NCI-H69 (cell line): ENCODE results near the gene CACNA1E.
A peak's percentile ranks its signal among the peaks of the same experiment; 100 is the strongest.

Experiments used
- DNase-seq: peaks from one replicate; lab custom pipeline; 2025; lab: John Stamatoyannopoulos, UW

The CACNA1E gene

DNA sequence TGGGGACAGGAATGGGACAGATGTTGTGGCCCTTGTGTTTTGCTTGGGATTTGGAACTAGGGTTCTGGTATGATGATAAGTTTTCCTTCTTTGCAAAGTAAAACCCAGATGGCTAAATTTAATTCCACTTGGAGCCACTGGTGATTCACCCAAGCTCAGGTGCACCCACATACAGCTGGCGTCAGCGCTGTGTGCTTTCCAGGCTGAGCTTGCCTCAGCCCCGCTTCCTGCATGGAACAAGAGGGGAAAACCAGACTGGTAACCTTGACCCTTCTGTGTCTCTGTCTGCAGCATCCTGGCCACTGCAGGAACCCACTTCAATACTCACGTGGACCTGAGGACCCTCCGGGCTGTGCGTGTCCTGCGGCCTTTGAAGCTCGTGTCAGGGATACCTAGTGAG lies 94.2 kb downstream of the CACNA1E start:
- no peak for DNase-seq

DNA sequence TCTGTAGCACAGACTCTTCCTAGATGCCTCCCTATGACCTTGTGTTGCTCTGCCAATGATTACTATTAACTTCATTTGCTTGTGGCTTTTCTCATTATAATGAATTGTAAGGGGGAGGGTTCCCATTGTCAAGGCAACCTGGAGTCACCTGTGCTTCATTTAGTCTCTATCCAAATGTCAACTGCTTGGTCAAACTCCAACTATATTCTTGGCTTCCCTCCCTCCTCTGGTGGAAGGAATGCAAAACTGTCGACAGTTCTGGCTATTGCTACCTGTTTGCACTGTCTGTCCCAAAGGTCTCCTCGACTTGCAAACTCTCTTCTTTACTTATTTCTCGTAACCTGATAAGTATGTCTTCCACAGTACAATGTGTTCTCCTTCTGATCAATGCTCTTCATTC lies 100.3 kb downstream of the CACNA1E start:
- peak; percentile 35 for DNase-seq

DNA sequence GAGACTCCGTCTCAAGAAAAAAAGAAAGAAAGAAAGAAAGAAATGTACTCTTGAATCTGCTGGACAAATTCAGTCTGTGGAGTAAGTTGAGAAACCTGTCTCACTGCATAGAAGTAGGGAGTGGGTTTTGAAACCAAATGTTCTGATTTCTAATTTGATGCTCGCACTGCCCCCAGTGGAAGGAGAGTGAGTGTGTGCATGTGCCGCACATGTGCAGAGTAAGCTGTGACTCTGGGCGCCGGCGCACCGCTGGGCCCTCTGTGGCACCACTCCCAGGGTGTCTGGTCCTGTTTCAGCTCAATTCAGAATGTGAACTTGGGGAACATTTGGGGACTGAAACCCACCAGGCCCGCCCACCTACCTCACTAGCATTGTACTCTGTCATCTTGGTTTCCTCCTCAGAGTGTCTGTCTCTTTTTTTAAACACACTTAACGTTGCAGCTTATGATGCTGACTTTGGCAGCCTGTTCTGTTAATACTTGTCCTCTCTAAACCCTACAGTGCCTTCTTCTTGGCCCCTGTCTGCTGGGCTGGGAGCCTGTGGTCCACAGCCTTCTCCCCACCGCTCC lies 104.6 kb downstream of the CACNA1E start:
- peak; percentile 36 for DNase-seq

DNA sequence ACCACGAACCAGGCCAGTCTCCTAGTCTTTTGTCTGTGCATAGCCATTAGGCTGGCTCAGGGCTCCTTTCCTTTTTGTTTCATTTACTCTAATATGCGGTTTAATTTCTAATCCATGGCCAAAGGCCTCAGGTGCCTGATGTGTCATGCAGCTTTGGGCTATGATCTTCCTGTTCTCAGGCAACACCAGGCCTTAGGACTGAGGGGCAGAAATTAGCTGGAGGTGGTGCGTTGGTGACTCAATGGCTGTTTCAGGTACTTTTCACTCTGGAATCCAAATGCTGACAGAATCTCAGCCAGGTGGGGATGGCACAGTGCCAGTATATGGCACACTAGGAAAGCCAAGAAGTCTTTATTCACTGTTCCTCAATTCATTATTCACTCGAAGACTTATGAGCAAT lies 105.3 kb downstream of the CACNA1E start:
- peak; percentile 26 for DNase-seq

DNA sequence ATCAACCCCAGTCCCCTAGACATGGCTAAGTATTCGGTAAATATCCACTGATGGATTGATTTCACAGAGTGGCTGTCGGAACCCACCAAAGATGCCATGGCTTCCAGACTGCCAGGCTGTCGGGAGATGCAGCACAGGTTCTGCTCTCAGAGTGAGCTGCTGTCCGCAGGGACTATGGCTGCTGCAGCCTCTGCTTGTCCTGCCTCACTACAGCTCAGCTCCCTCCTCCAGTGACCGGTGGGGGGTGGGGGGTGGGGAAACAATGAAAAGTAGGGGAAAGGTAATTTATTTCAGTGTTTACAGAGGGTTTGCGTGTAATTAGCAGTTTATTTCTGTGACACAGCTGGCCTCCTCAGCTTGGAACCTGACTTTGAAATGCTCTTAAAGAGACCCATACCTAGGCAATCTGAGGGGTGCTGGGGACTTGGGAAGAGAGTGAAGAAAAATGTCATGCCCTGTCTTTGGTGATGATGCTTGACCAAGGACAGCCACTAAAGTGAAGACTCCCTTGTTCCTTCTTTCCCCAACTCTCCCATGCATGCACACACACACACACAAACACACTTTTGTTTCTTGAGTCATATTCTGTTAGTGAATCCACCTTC lies 109.0 kb downstream of the CACNA1E start:
- peak; percentile 96 for DNase-seq

DNA sequence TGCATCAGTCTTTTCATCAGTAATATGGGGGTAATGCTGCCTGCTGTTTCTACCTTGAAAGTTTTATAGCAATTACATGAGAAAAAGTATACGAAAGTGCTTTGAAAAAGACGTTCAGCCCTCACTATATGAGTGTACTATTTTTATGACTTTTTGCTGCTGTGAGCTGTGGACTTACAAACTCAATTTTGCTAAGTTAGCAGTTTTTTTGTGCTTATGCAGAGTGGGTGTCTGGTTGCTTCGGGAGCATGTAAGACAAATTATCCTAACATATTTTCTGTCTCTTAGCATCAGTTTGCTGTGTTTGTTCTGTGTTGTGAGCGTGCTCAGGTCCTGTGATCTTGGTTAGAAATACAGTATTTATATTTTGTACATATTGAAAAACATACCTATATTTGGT lies 109.7 kb downstream of the CACNA1E start:
- no peak for DNase-seq

DNA sequence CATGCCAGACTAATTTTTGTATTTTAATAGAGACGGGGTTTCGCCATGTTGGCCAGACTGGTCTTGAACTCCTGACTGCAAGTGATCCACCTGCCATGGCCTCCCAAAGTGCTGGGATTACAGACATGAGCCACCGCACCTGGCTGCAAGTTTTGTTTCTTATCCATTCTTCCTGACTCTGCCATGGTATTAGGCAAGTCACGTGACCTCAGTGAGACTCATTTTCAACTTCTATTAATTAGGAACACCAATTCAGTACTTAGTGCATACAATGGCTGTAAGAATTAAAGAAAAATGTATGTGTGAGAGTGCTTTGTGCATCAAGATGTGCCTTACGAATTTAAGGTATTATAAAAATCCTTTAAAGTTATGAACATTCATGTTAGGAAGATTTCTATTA lies 111.2 kb downstream of the CACNA1E start:
- DNase-seq = no peak

DNA sequence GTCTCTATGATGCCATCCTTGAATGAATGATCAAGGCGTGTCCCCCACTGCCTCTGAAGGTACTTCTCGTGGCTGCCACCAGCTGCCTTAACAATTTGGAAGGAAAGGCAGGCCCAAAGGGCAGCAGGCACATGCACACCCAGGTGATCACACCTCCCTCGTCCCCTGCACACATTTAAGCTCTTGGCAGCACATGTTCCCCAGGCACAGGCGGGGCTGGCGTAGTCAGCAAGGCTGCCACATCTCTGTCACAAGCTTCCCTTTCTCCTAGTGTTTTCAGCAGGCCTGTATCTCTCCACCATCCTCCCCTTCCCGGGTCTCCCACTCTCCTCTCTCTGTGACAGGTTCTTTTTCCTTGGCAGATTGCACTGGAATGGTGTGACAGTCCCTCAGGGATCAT lies 111.9 kb downstream of the CACNA1E start:
- no peak for DNase-seq

DNA sequence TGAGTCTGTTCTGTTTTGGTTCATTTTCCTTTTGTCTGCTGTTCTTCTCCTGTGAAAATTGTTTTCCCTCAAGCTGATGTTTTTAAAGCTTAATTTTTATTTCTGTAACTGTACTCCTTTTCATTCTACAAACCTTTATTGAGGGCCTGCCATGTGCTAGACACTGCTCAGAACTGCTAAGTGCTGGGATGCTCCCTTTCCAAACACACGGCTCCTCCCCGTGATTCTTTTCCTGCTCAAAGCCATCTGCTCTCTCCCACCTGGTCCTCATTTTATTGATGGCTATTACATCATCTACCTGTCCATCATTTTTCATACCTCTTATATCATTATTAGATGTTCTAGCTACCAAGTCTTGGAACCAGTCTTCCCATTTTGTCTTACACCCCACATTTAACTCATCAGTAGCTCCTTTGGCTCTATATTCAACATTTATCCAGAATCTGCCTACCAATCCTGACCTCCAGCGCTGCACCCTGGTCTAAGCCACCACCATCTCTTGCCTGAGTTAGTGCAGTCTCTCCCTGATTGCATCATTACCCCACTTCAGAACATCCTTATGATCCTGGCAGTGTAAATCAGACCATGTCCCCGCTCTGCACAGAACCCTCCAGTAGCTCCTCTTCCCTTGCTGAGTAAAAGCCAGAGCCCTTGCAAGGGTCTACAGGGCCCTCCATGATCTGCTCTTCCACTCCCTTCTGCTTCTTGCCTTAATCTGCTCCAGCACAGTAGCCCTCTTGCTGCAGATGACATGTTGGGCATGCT lies 118.1 kb downstream of the CACNA1E start:
- DNase-seq = peak; percentile 66

DNA sequence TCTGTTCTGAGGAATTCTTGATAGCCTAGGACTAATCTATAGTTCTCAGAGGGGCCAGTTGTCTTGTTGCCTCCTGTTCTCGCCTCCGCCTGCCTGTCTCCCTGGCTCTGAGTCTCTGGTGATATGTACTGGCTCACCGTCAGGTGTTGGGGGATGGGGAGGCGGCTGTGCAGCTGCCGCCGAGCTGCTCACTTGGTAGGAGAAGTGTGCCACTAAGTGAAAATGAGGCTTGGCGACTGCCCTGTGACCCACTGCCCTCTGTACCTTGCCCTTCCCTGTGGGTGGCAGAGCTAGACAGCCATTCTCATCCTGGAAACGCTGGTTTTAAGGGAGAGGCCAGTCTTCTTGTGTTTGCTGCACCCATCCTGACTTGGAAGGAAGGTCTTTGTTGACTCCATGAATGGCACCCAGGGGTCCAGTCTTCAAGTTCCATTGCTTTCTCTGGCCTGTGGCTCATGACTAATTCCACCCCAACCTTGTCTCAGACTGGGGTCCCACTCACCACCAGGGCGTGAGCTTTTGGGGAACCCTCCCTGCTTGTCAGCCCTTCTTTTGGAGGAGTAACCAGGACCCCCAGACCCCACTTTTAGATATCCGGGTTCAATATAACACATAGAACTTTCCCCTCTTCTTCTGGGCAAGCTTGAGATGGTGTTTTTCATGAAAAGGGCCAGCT lies 120.6 kb downstream of the CACNA1E start:
- no peak for DNase-seq

DNA sequence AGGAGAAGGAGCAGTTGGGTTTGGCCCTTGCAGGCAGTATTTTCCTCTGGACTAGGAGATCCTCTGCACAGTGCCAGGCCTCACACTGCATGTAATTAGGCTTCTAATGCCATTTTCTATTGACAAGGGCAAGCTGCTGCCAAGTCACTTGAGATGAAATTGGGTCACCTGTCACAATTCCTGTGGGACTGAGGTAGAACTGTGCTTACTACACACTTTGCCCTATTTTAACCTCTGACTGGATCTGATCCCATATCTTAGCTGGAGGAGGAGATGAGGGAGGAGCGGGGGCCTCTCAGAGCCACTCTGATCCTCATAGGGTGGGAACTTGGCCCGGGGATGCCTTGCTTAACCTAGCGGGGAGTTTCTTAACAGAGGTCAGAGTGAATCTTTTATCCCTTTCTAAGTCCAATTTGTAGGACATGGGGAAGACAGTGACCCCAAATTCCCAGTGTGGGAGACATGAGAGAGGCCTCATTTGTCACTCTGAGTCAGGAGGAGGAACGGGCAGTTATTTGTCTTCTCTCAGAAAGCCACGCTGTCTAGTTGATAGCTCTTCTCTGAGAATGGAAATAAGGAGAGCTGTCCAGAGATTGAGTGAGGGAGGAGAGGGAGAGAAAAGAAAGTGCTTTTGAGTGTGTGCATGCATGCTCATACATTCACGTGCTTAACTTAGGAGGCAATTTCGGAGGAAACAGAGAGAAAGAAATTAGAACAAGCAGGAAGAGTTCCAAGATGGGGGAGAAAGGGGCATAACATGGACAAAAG lies 121.3 kb downstream of the CACNA1E start:
- peak; percentile 68 for DNase-seq

DNA sequence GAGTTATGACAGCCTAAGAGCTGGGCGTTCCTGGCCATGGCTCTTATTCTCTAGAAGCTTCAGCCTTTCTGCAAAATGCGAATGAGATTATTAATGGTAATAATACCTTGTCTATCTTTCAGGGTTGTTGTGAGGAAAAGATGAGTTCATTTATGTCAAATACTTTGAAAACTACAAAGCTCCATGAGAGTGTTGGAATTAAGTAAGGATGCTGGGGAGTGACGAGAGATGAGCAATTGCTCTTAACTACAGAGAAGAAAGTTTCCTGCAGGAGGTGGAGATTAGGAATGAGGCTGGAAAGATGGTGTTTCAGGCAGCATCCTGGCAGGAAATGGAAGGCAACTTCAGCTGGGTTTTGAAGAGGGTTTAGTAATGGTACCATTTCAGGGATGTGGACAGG lies 124.2 kb downstream of the CACNA1E start:
- DNase-seq = no peak

DNA sequence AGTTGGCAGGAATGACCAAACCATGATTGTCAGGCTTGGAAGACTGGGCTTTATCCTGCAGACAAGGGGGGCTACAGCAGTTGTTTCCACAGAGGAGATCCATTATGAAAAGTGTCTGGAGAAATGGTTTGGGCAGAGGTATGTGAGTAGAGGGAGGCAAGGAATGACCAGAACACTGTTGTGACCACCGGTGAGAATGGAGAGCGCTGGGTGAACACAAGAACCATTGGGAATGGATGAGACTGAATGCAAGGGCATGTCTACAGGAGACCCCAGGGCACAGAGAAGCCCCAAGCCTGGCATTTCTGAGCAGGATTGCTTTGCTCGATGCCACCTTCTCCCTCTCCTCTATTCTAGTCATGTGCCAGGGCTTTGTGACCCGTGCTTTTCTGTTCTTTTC lies 125.1 kb downstream of the CACNA1E start:
- no peak for DNase-seq

DNA sequence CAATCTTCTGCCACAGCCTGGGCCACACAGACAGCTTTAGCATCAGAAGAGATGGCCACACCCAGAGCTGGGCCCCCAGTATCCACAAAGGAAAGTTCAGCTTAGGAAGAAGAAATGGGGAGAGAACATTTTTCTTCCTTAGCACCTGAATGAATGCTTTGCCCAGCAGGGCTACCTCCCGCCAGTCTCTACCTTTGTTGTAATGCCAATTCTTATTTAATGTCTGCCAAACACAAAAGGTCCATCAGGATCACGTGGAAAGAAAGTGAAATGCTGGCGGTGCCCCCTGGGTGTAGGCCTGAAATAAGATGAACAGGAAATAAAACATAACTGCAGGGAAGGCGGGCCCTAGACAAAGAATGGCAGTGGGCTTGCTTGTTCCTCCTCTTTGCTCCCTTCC lies 125.6 kb downstream of the CACNA1E start:
- DNase-seq = peak; percentile 93

DNA sequence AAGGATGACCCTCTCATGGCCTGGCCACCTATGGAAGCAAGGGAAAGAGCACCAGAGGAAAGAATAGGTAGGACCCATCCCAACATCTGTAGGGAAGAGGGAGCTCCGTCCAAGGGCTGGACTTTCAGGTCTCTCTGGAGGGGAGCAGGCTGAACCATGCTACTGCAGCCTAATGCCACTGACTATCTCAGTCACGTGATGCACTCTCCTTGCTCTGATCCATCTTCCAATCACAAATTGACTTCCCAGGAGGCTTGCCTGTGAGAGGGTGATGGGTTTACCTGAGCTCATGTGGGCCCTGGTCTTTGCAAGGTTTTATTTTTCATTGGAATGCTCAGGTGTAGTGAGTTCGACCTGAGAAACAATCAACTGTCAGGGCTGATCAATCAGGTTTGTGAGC lies 128.8 kb downstream of the CACNA1E start:
- no peak for DNase-seq

DNA sequence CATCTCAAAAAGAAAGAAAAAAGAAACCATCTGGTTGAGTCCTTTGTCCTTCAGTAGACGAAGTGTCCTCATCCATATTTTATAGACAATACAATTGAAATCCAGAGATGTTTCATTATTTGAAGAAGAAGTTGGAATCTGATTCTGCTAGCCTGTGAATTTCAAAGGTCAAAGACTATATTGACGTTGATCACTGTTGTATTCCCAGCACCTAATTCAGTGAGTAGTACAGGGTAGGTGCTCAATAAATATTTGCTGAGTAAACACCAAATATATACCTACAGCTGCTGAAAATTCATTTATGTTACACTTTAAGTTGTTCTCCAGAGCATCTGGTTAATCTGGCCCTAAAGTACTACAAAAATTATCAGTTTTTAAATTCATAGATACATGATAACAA lies 135.2 kb downstream of the CACNA1E start:
- no peak for DNase-seq

DNA sequence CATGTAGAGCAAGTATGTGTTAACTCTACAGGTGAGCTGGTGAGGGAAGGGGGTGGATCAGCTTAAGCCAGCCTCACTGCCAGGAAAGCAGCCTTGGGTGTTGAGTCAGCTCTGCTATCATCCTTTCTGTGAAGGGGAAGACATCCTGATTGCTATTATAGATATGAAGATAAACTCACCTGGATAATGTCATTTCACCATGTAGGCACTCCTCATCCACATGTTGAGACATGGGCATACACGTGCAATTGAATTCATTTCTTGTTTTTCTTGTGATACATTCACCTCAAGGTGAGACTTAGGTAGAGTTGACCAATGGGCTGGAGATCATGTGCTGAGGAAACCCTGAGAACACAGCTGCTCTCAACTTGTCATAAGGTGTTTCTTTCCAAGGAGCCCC lies 136.9 kb downstream of the CACNA1E start:
- DNase-seq = no peak

DNA sequence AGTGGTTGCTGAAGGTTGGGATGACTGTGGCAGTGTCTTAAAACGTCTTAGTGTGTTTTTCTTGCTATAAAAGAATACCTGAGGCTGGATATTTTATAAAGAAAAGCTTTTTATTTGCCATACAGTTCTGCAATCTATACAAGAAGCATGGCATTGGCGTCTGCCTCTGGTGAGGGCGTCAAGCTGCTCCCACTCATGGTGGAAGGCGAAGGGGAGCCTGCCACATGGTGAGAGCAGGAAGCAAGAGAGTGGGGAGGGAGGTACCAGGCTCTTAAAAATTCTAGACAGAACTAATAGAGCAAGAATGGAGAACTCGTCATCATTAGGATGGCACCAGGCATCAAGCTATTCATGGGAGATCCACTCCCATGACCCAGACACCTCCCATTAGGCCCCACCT lies 140.5 kb downstream of the CACNA1E start:
- no peak for DNase-seq

DNA sequence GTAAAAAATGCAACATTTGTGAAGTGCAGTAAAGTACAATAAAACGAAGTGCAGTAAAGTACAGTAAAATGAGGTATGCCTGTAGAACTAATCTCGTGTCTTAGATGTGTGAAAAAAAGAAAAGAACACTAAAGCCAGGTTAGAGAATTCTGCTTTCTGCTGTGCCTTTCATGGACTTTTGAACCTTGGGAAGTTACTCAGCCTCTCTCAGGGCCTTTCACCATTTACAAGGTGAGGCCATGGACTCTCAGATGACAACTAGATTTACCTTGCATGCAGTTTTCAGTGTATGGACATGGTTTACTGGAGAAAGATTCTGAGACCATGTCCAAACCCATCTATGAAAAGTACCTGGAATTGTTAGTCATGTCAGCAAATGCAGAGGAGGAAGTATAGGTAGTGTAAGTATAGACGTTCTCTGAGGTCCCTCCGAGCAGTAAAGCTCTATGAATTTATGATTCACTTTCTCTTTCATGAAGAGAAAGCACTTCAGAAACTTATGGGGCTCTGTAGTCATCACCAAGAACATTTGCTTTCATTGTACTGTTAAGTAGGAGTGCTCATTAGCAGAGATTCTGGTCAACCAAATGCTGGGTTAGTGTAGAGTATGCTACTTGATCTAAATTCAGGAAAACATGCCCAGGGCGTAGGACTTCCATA lies 143.1 kb downstream of the CACNA1E start:
- DNase-seq = no peak

DNA sequence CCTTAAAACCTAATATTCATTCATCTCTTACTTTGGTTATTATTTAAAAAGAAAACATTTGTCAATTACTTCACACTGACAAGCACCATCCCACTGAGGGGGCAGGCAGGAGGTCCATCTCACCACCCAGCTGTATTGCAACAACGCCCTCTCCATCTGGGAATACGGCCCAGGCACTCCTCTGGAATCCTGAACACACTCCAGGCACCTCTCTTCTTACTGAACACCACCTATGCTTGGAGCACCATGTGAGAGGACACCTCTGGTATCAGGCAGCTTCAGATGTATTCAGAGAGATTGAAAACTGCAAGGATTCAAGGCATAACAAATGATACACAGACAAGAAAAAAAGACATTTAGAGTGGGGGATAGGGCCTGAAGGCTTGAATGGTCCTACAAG lies 147.1 kb downstream of the CACNA1E start:
- DNase-seq = peak; percentile 54

DNA sequence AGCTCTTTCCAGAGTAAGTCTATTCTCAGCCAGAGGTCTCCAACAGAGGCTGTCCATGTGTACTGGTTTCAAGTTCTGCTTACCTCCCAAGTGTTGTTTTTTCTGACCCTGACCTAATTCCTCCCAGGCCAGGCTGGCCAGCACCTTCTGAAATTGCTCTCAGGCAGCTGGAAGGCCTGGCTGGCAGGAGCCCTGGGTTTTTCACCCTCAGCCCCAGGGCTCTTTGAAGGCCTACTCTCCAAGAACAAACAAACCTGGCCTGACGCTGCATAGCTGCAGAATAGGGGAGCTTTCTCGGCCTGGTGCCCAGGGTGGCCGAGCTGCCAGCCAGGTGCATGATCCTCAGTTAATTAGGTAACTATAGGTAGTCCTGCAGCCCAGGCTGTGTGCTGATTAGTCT lies 147.5 kb downstream of the CACNA1E start:
- peak; percentile 90 for DNase-seq

DNA sequence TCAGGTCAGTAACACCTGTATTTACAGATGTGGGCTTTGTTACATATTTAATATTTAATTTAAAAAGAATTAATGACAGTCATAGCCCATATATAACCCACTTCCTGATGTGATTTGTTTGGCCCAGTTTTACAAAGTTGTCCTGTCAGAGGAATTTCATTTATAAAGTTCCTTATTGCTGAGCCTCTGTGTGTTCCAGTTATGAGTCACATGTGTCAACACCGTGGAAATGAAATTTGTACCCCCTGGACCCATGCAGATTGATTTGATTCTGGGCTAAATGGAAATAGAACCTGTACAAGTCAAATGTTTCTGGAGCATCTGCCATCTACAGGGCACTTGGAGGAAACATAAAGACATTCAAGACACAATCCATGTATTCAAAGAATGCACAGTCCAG lies 149.2 kb downstream of the CACNA1E start:
- no peak for DNase-seq
